ENCODE data around the gene UBE2B.

Gene UBE2B

GRCh38 chr5:134438721-134439123, 67.4 kb downstream of the UBE2B start:
- Histone ChIP-seq H3K4me3 (ENCODE audit: low read depth, low read length) (no peak overlapping the region), H3K4me1 (ENCODE audit: control insufficient read depth, insufficient read depth, low read length) (no peaks in the 10 kb centered on the region), H3K36me3 (ENCODE audit: control insufficient read depth in 2 of 2, insufficient read depth in 1 of 2, low read length in 2 of 2) (no peaks in the 10 kb centered on the region), H3K27ac (ENCODE audit: extremely low read depth, low read depth, low read length) (no peak overlapping the region), H3K9me3 (ENCODE audit: control insufficient read depth, insufficient read depth, low read depth, low read length) (no peaks in the 10 kb centered on the region)
- TF ChIP-seq ZNF214 (tag by site-specific recombination; IDR thresholded peaks at IDR 0.05; ENCODE audit: borderline replicate concordance) (no peak), ZNF2 (tag by site-specific recombination; IDR thresholded peaks at IDR 0.05) (no peak), ZNF514 (tag by site-specific recombination; IDR thresholded peaks at IDR 0.05) (no peak), ZFP69B (tag by site-specific recombination; IDR thresholded peaks at IDR 0.05) (no peak), ZNF488 (tag by site-specific recombination; IDR thresholded peaks at IDR 0.05) (no peak)
- POLR2A ChIA-PET, result no interaction called here
- CTCF ChIA-PET, result no interaction called here

GRCh38 chr5:134439210-134439654, 67.9 kb downstream of the UBE2B start:
- TF ChIP-seq ELK4 (IDR thresholded peaks at IDR 0.05; ENCODE audit: borderline replicate concordance, low read depth, low read length), result no peak
- TF ChIP-seq ZNF473 (tag by site-specific recombination; IDR thresholded peaks at IDR 0.05), result no peak
- TF ChIP-seq PRDM4 (tag by site-specific recombination; IDR thresholded peaks at IDR 0.05), result no peak
- no peak for TF ChIP-seq ZNF530 (tag by site-specific recombination; IDR thresholded peaks at IDR 0.05; ENCODE audit: low read depth)
- TF ChIP-seq ZSCAN18 (tag by site-specific recombination; IDR thresholded peaks at IDR 0.05), result no peak
- TF ChIP-seq ZNF394 (tag by site-specific recombination; IDR thresholded peaks at IDR 0.05; ENCODE audit: borderline replicate concordance), result no peak
- TF ChIP-seq ZNF24 (tag by site-specific recombination; IDR thresholded peaks at IDR 0.05), result no peak
- no peak for TF ChIP-seq ZBTB48 (tag by site-specific recombination; IDR thresholded peaks at IDR 0.05)
- TF ChIP-seq ZNF248 (tag by site-specific recombination; IDR thresholded peaks at IDR 0.05), result no peak
- no peak for TF ChIP-seq ZBTB6 (tag by site-specific recombination; IDR thresholded peaks at IDR 0.05)
- no peak for TF ChIP-seq KLF16 (tag by site-specific recombination; IDR thresholded peaks at IDR 0.05)
- no peak for TF ChIP-seq IKZF3 (tag by site-specific recombination; IDR thresholded peaks at IDR 0.05)
- no peak for TF ChIP-seq ZBTB11 (tag by site-specific recombination; conservative IDR thresholded peaks at IDR 0.05; ENCODE audit: low read depth)
- no peak for TF ChIP-seq ZNF23 (tag by site-specific recombination; IDR thresholded peaks at IDR 0.05; ENCODE audit: borderline replicate concordance)

More at GRCh38 chr5:134439210-134439654, 67.9 kb downstream of the UBE2B start:
- Histone ChIP-seq H3K4me3 (ENCODE audit: low read depth, low read length) (no peak overlapping the region), H3K4me1 (ENCODE audit: control insufficient read depth, insufficient read depth, low read length) (no peaks in the 10 kb centered on the region), H3K27ac (ENCODE audit: extremely low read depth, low read depth, low read length) (no peak overlapping the region), H3K36me3 (ENCODE audit: control insufficient read depth in 2 of 2, insufficient read depth in 1 of 2, low read length in 2 of 2) (no peaks in the 10 kb centered on the region), H3K9me3 (ENCODE audit: control insufficient read depth, insufficient read depth, low read depth, low read length) (no peaks in the 10 kb centered on the region)
- CTCF ChIA-PET, result interaction anchor here (0.6 kb wide), 1 partner anchor 22 kb away, joined by 3 read pairs; no protein-coding TSS in a partner anchor
- POLR2A ChIA-PET, result interaction anchor here (0.6 kb wide), 1 partner anchor 16 kb away, joined by 5 read pairs; no protein-coding TSS in a partner anchor

Measured in HEK293 (cell line).